ENCODE measurements around the gene NKX2-4. TPM values are rescaled to one million over a fixed set of nuclear protein-coding genes. Genes with fewer than 3 reads are reported as not detected.

The NKX2-4 gene
- total RNA-seq, 2 experiments from 2014 or later = not detected

GRCh38 chr20:21365771-21366170, 31.6 kb downstream of the NKX2-4 start:
- Histone ChIP-seq H4K20me1 (ENCODE audit: insufficient read depth, low read length) (no peaks in the 10 kb centered on the region; the same call in 1 of the 2 replicates), H3K36me3 (ENCODE audit: insufficient read depth, low read length) (peaks cover 88% of the 10 kb centered on the region), H3K9me3 (ENCODE audit: low read length) (no peaks in the 10 kb centered on the region), H3K79me2 (ENCODE audit: insufficient read depth, low read depth, low read length) (no peaks in the 10 kb centered on the region), H3K9me2 (ENCODE audit: insufficient read depth, low read length) (no peaks in the 10 kb centered on the region), H2AFZ (ENCODE audit: low read length) (no peak overlapping the region), H3K27ac (ENCODE audit: low read depth, low read length, poor library complexity, severe bottlenecking) (no peak overlapping the region), H3K4me2 (ENCODE audit: low read length) (no peak overlapping the region), H3K4me1 (ENCODE audit: insufficient read depth, low read length, poor library complexity, severe bottlenecking) (no peaks in the 10 kb centered on the region), H3K4me3 (ENCODE audit: low read depth, low read length, poor library complexity, severe bottlenecking) (no peak overlapping the region)
- ChIA-PET POLR2A (interaction anchor here (1.5 kb wide), 1 partner anchor 64 kb away, joined by 4 read pairs; no protein-coding TSS in a partner anchor), CTCF (ENCODE audit: unreplicated experiment) (no interaction called here)
- intact Hi-C loops (cut with micrococcal nuclease; ENCODE audit: unreplicated experiment) = no loop called here
- no TSS peak for BruUV-seq (replicated peaks)
- no peak for DNase-seq (ENCODE audit: low spot score)
- TF ChIP-seq EZH2phosphoT487 (IDR thresholded peaks at IDR 0.05; ENCODE audit: borderline replicate concordance, low read depth, low read length) = no peak
- TF ChIP-seq CTCF (conservative IDR thresholded peaks at IDR 0.05; ENCODE audit: low read length) = no peak

- no peaks in the 10 kb centered on the region for H3K4me1 ChIP-seq (ENCODE audit: insufficient read depth, low read length, poor library complexity, severe bottlenecking)
- no peak for DNase-seq (ENCODE audit: low spot score)
- H3K79me2 ChIP-seq (ENCODE audit: insufficient read depth, low read depth, low read length) = no peaks in the 10 kb centered on the region
- H3K9me3 ChIP-seq (ENCODE audit: low read length) = no peaks in the 10 kb centered on the region
- H4K20me1 ChIP-seq (ENCODE audit: insufficient read depth, low read length) = no peaks in the 10 kb centered on the region; the same call in 1 of the 2 replicates
- H3K36me3 ChIP-seq (ENCODE audit: insufficient read depth, low read length) = peaks cover 90% of the 10 kb centered on the region
- no peak overlapping the region for H3K4me2 ChIP-seq (ENCODE audit: low read length)
- no peak for TF ChIP-seq EZH2phosphoT487 (IDR thresholded peaks at IDR 0.05; ENCODE audit: borderline replicate concordance, low read depth, low read length)
- no peak for TF ChIP-seq CTCF (conservative IDR thresholded peaks at IDR 0.05; ENCODE audit: low read length)
- no TSS peak for BruUV-seq (replicated peaks)
- intact Hi-C loops (cut with micrococcal nuclease; ENCODE audit: unreplicated experiment) = no loop called here
- no peak overlapping the region for H3K27ac ChIP-seq (ENCODE audit: low read depth, low read length, poor library complexity, severe bottlenecking)
- H2AFZ ChIP-seq (ENCODE audit: low read length) = no peak overlapping the region
- H3K9me2 ChIP-seq (ENCODE audit: insufficient read depth, low read length) = no peaks in the 10 kb centered on the region
- H3K4me3 ChIP-seq (ENCODE audit: low read depth, low read length, poor library complexity, severe bottlenecking) = no peak overlapping the region
- CTCF ChIA-PET (ENCODE audit: unreplicated experiment) = no interaction called here
- POLR2A ChIA-PET = interaction anchor here (0.6 to 1.0 kb wide), 4 partner anchors 21 to 696 kb away, joined by 3 to 5 read pairs (median 4); no protein-coding TSS in a partner anchor
Measured at GRCh38 chr20:21364413-21364812, 32.9 kb downstream of the NKX2-4 start.

GRCh38 chr20:21361266-21361665, 36.1 kb downstream of the NKX2-4 start:
- H3K9me3 ChIP-seq (ENCODE audit: low read length) = no peaks in the 10 kb centered on the region
- H3K27ac ChIP-seq (ENCODE audit: low read depth, low read length, poor library complexity, severe bottlenecking) = no peak overlapping the region
- TF ChIP-seq CTCF (conservative IDR thresholded peaks at IDR 0.05; ENCODE audit: low read length) = no peak
- TF ChIP-seq EZH2phosphoT487 (IDR thresholded peaks at IDR 0.05; ENCODE audit: borderline replicate concordance, low read depth, low read length) = no peak
- no peaks in the 10 kb centered on the region for H4K20me1 ChIP-seq (ENCODE audit: insufficient read depth, low read length)
- BruUV-seq (replicated peaks) = no TSS peak
- H2AFZ ChIP-seq (ENCODE audit: low read length) = no peak overlapping the region
- no peaks in the 10 kb centered on the region for H3K79me2 ChIP-seq (ENCODE audit: insufficient read depth, low read depth, low read length)
- H3K9me2 ChIP-seq (ENCODE audit: insufficient read depth, low read length) = no peaks in the 10 kb centered on the region
- intact Hi-C loops (cut with micrococcal nuclease; ENCODE audit: unreplicated experiment) = no loop called here
- H3K4me2 ChIP-seq (ENCODE audit: low read length) = no peak overlapping the region
- POLR2A ChIA-PET = interaction anchor here (0.7 kb wide), 1 partner anchor 131 kb away, joined by 3 read pairs; no protein-coding TSS in a partner anchor
- H3K4me1 ChIP-seq (ENCODE audit: insufficient read depth, low read length, poor library complexity, severe bottlenecking) = no peaks in the 10 kb centered on the region
- no peak overlapping the region for H3K4me3 ChIP-seq (ENCODE audit: low read depth, low read length, poor library complexity, severe bottlenecking)
- CTCF ChIA-PET (ENCODE audit: unreplicated experiment) = no interaction called here
- peaks cover 91% of the 10 kb centered on the region for H3K36me3 ChIP-seq (ENCODE audit: insufficient read depth, low read length)
- no peak for DNase-seq (ENCODE audit: low spot score)

All from OCI-LY7 (cell line).